H1 (cell line): ENCODE results near the gene NCOA5.

Experiments used
- ATF2 ChIP-seq: IDR thresholded peaks from 2 replicates; pipeline ENCODE4 v1.6.1; 2012; ENCODE audit warnings: low read length, inconsistent platforms
- CTCF ChIP-seq, 3 experiments: IDR thresholded peaks; 1 replicate in 2 of 3; 2 replicates in 1 of 3; pipeline versions ENCODE4 v1.5.1 to v1.6.1; 2011; ENCODE audit warnings: low read length in 3 of 3, mild to moderate bottlenecking in 3 of 3, inconsistent platforms in 2 of 3, low read depth in 1 of 3, moderate library complexity in 1 of 3; ENCODE audit not compliant: insufficient read depth in 1 of 3; ENCODE audit errors: control extremely low read depth in 1 of 3
- EP300 ChIP-seq, 2 experiments: IDR thresholded peaks; 1 replicate in 1 of 2; 2 replicates in 1 of 2; pipeline ENCODE4 v1.6.1; 2011 to 2012; ENCODE audit warnings: low read depth in 2 of 2, low read length in 2 of 2, mild to moderate bottlenecking in 2 of 2, borderline replicate concordance in 1 of 2, inconsistent platforms in 1 of 2, moderate library complexity in 1 of 2
- EZH2 ChIP-seq: fragments of 200-600 bp; sonication (generic); IDR thresholded peaks from 2 replicates; pipeline ENCODE4 v1.7.1; 2012; ENCODE audit warnings: low read depth, mild to moderate bottlenecking, moderate library complexity, low read length, inconsistent platforms; ENCODE audit not compliant: severe bottlenecking
- NANOG ChIP-seq: IDR thresholded peaks from 2 replicates; pipeline ENCODE4 v1.6.1; 2011; ENCODE audit warnings: low read length, low read depth, mild to moderate bottlenecking, inconsistent platforms; ENCODE audit not compliant: insufficient read depth, poor library complexity, severe bottlenecking
- POLR2A ChIP-seq, 2 experiments: IDR thresholded peaks; 1 replicate in 1 of 2; 2 replicates in 1 of 2; pipeline ENCODE4 v1.6.1; 2011; ENCODE audit warnings: low read depth in 2 of 2, low read length in 2 of 2, mild to moderate bottlenecking in 2 of 2; ENCODE audit errors: control extremely low read depth in 1 of 2
- POLR2AphosphoS5 ChIP-seq: IDR thresholded peaks from 2 replicates; pipeline ENCODE4 v1.6.1; 2011; ENCODE audit warnings: low read depth, low read length
- RFX5 ChIP-seq: IDR thresholded peaks from 2 replicates; pipeline ENCODE4 v1.6.1; 2011; ENCODE audit warnings: low read depth, low read length, improper control_type of control experiment, borderline replicate concordance
- SP1 ChIP-seq: IDR thresholded peaks from 2 replicates; pipeline ENCODE4 v1.6.1; 2011; ENCODE audit warnings: low read depth, low read length
- TAF1 ChIP-seq: IDR thresholded peaks from 2 replicates; pipeline ENCODE4 v1.6.1; 2011; ENCODE audit warnings: mild to moderate bottlenecking, low read depth, low read length
- YY1 ChIP-seq: IDR thresholded peaks from 2 replicates; pipeline ENCODE4 v1.6.1; 2011; ENCODE audit warnings: low read depth, mild to moderate bottlenecking, low read length

GRCh38 chr20:46012921-46013320, 76.8 kb downstream of the NCOA5 start:
- TF ChIP-seq EP300 (IDR thresholded peaks at IDR 0.05; ENCODE audit: borderline replicate concordance in 1 of 2, low read depth in 2 of 2, low read length in 2 of 2), result no peak
- no peak for TF ChIP-seq NANOG
- no peak for TF ChIP-seq YY1
- no peak for TF ChIP-seq ATF2
- no peak for TF ChIP-seq RFX5
- TF ChIP-seq CTCF (IDR thresholded peaks at IDR 0.05; ENCODE audit: control extremely low read depth in 1 of 3, insufficient read depth in 1 of 3, low read depth in 1 of 3, low read length in 3 of 3), result no peak
- TF ChIP-seq POLR2AphosphoS5, result no peak
- TF ChIP-seq POLR2A (IDR thresholded peaks at IDR 0.05; ENCODE audit: control extremely low read depth in 1 of 2, low read depth in 2 of 2, low read length in 2 of 2), result no peak
- no peak for TF ChIP-seq EZH2
- TF ChIP-seq TAF1, result no peak
- TF ChIP-seq SP1, result no peak
